GM18907 (cell line): Measurements from ENCODE around the gene OTX2.

ENCODE experiments used
- ATAC-seq: cut with Tn5 transposase; IDR thresholded peaks from one replicate; pipeline ENCODE4 v1.9.1; 2021; ENCODE audit warnings: mild to moderate bottlenecking, moderate library complexity; ENCODE audit not compliant: unreplicated experiment

OTX2 gene

DNA sequence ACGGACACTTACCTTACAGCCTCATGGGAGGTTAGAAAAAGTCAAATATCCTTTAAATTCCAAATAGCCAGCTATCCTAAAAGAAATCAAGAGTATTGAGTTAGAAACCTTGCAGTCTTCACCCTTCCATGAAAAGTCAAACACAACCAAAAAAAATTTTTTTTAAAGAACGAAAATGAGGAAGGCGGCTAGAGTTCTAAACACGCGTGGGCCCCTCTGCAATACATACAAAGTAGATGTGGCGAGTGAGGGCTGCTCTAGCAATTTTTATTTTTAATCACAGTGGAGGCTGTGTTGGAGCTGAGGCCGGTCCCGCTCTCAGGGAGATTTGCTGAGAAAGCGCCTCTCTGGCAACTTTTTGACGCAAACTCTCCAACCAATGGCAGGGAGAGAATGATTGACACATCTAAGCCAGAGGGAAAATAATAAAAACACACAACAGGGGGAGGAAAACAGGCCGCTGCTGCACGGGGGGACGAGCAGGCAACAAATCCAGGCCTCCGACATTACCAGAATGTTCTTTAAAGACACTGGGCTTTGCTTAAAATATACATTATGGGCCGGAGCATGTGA, at the start of gene OTX2:
Gene OTX2, minus strand, starts transcription at position 333 of the 573 bp plus-strand sequence. CDS start 5,023 bp downstream, outside the sequence.
- ATAC-seq = no peak

DNA sequence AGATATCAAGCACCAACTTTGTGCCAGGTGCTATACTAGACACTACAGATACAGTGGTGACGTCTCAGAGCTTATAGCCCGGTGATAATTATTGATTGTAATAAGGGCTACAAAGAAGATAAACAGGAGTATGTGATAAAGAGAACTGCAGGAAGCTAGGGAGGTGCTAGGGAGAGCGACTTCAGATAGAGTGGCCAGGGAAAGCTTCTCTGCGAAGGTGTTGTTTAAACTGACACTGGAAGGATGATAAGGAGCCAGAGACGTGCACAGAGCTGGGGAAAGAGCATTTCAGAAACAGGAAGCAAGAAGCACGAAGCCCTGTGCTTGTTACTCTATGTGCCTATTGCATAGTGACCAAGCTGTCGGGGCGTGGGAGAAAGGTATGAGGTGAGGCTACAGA, 48.1 kb upstream of the OTX2 start:
- no peak for ATAC-seq

DNA sequence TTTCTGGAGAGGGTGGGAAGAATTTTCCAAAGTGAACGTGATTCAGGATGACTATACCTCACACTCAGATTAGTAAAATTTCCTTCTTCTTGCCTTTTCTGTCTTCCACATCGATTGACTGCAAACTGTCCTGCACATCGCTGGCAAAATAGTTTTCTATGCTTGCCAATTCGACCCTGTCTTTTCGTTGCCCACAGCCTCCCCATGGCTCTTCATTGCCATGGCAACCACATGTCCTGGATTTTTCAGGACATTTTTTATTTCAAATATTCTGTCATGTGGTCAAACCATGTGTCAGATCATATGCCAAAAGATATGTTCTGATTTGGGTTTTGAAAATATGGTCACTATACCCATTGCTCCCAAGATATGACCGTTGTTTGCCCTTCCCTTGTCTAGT, 46.9 kb upstream of the OTX2 start:
- no peak for ATAC-seq

DNA sequence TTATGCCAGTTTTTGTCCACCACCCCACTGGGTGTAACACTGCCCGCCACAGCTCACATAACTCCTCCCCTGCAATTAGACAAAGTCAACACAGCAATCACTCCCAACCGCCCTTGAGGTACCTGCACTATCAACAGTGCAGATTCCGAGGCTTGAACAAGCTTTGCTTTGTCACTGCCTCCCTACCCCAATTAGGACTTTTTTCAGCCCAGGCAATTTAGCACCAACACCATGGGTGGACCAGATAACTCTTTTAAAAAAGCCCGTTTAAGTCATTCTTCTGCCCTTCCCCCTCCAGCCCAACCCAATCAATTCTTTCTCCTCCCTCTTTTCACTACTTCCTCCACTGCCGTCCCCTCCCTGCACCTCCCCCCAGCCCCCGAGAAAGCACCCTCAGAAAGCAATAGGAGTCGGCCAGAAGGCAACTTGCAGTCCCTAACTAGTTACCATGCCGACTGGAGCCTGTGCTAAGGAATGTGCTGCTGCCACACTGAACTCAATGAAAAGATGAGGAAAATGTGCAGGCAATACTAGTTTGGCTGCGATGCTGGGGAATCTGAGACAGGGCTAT, 45.7 kb upstream of the OTX2 start:
- ATAC-seq = no peak

DNA sequence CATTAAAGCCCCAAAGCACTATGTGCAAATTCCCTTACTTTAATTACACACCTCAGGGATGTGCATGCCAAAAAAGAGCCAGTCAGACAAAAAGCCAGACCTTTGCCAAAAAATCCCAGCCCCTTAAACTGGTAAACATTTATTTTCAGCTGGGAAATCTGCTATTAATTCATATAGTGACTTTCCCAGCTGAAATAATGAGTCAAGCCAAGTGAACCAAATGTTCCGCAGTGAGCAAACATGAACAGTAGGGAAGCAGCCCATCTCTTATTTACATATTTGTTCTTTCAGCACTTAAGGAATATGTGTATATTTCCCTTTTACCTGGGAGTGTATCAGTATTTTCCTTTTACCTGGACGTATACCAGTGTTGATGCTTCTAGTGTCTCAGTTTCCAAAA, 44.0 kb upstream of the OTX2 start:
- ATAC-seq = no peak

DNA sequence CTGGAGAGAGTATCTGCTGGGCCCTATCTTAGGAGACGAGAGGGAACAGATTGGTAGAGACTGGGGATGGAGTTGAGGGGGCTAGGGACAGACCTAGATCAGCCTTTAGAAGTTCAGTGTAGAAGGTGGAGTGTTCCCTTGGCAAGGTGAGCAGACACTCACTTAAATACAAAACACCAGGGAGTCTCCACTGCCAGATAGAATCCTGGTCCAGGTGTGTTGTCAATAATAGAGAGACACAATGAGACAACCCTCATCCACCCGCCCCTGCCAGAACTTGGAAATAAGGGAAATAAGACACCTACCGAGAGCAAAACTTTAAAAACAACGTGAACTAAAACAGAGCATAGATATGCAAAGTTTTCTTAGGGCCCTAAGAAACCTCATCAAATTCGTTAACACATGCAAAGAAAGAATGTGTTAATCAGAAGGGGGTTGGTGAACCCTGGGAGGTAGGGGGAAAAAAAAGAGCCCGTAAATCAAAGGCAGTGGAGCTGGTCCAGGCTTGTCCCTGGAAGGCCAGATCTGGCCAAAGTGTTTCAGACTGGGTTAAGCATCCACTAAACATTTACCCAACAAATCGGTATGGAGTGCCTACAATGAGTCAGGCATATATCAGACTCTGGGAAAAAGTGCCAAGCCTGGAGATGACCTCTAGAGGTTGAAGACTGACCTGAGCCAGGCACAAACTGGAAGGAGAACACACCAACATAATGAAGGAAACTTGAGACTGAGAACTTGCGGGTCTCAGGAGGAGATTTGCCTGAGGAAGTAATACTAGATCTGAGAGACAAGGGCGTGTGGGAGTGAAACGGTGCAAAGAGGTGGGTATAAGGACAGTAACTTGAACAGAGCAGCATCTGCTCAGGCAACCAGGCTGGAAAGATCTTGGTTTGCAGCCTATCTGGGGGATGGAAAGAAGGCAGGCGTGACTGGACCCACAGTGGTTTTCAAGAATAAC, 37.0 kb upstream of the OTX2 start:
- ATAC-seq = no peak

DNA sequence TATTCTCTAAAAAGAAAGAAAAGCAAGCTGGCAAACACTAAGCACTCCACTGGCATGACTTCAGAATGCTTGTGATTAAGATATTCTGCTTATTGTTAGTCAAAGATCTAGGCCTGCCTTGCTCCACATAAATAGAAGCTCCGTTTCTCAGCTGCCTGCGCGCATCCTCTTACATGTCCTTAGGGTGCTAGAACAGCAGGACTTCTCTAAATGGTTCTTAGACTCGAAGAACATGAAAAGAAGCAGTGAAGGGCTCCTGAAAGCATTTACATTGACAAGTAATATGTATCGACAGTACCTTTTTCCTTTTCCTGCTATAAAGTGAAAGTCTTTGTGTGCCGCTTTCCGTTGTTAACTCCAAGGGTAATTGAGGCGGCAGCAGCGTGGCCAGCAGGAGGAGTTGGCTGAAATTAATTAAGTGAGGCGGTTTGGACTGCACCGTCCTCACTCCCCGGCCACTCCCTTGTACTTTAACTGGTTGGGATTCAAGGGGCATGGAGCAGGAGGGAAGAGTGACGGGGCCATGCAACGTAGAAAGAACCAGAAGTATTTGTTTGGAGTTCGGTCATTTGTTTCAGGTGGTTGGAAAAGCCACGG, 34.2 kb upstream of the OTX2 start:
- ATAC-seq = no peak

DNA sequence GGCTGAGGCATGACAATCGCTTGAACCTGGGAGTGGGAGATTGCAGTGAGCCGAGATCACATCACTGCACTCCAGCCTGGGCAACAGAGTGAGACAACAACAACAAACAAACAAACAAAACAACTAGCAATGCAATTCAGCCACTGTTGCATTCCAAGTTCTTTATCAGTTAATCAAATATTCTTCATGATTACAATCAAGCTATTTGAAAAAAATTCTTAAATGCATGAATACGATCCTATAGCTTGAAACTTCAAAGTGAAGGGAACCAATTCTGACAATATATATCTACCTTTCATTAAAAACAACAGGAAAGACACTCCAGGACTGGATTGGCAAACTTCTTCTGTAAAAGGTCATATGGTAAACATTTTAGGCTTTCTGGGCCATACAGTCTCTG, 31.3 kb upstream of the OTX2 start:
- ATAC-seq = no peak

DNA sequence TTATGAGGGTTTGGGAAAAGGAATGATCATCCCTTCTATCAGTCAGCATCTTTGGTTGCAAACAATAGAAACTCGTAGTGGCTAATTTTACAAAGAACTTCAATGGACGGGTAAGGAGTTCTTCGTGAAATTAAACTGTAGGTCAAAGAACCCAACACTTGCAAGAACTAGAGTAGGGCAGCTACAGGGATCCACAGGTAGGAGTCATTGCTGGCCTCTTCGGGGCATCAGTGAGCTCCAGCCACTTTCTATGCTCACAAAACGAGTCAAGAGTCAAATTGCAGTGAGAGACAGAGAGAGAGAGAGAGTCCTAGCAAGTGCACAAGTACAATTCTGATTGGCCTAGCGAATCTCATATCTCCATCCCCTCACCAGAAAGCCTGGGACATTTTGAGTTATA, 29.9 kb upstream of the OTX2 start:
- no peak for ATAC-seq

DNA sequence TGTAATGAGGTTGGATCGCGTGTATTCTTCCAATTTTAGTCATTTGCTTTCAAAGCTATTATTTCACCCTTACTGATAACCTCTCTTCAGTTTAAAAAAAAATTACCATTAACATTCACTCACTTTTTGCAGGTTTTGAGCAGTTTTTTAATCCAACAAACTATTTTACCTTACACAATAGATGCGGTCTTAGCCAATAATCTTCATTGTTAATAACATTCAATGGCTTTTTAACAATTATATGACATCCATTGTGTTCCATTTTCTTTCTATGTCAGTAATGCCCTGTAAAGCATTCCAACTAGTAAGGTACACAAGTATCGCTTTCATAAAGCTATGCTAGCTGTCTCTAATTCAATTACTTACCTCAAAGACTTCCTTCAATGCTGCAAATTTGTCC, 18.9 kb upstream of the OTX2 start:
- no peak for ATAC-seq

DNA sequence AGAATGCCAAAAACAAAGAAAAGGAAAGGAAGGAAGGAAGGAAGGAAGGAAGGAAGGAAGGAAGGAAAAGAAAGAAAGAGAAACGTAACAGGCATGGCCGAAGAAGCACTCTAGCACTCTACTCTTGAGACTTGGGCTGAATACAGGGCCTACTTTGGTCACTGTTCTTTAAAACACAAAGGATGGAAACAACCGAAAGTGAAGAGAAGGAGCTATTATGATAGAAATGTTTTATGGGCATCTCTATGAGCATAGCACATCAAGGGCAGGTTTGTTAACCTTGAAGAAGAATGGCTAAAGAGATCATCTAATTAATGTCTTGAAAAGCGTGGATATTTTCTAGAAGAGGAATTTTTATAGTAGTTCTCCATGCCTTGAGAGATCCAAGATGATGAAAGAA, 15.9 kb upstream of the OTX2 start:
- ATAC-seq = no peak

DNA sequence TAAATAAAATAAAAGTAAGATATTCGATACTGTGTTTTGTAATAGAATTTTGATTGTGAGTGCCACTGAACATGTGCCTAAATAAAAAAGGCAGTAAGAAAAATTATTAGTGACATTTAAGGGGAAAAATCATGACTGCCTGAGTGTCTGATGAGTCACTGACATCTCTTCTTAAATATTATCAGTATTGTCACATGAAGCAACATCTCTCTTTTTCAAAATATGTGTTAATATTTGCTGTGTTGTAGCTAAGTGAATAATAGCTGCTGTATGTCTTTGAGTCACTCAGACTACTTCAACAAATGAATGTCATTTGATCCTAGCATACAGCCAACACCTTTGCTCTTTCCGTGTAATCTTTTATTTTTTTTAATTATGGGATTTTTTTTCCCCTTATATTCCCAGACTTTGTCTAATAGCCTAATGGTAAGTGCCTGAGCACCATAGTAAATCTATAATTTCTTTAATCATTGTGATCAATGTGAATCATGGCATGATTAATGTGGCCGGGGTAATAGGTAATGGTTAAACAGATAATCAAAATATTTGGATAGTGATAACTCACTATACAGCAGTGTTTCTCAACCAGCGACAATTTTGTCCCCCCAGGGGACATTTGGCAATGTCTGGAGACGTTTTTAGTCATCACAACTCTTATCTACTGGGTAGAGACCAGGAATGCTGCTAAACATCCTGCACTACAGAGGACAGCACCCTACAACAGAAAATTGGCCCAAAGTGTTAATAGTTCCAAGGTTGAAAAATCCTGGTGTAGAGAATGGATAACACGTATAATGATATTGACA, 11.7 kb upstream of the OTX2 start:
- no peak for ATAC-seq

DNA sequence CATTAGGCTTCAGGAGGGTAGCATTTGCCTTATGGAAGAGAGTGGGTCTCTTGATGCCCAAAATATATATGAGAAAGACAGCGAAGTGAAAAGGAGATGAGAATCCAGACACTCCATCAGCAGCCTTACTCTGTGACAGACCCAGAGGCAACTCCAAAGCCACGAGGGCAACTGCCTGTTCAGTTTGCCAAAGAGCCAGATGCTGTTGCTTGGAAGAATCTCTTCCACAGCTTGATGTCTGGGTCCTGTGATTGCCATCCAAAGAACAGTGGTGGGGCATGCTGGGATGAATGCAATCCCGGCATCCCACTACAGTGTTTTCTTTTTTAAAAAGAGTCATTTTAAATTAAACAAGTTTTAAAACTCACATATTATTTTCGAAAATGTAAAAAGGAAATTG, 10.9 kb upstream of the OTX2 start:
- no peak for ATAC-seq

DNA sequence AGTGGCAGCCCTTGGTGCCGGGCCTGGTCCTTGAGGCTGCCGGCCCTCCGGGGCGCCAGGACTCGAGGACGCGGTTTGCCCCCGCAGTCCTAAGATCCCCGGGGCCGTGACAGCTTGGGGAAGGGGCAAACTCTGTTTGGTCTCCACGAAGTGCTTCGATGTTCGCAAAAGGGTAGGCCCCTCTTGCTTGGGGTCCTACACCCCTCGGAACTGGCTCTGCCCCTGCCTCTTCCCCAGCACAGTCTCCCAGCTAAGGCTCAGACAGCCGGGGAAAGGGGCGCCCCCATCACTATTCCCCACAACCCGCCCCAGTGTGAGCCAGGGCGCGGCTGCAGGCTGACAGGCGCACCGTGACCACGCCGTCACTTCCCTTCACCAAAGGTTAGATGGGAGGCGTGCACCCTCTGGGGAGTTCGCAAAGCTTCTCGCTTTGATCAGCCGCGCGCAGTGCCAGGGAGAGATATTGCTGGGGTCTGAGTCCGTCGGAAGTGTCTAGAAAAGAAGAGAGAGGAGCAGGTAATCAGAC, 7.2 kb upstream of the OTX2 start:
- ATAC-seq = no peak

DNA sequence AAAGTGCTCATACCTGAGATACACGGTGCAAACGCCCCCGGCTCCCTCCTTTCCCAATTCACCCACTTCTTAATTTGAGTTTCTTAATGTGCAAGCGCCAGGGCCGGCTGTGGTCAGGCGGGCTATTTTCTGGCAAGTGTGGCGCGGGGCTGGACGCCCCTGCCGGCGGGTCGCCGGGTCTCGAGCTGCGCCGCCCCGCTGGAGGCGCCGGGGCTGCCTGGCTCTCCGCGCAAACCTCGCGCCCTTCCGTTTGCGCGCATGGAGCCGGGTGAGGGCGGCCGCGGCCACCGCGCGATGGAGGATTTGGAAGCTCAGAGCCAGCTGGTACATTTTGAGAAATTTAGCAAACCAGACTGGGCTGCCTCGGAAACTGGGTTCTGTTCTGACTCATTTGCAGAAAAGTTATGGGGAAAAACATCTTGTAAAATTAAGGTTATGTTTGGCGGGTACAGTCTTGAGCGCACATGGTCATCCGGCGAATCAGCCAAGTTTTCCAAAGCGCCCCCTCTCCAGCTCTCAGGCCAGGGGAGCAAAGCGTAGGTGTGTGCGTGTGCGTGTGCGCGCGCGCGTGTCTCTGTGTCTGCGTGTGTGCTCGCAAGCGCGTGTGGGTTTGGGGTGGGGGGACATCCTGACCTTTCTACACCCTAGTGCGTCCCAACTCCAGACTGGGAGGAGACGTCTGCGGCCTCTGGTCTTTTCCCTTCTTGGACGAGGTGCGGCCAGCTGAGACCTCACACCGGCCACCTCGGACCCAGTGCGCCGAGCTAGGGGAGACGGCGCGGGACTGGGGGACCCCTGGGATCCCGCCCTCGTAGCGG, 6.5 kb upstream of the OTX2 start:
- ATAC-seq = no peak

DNA sequence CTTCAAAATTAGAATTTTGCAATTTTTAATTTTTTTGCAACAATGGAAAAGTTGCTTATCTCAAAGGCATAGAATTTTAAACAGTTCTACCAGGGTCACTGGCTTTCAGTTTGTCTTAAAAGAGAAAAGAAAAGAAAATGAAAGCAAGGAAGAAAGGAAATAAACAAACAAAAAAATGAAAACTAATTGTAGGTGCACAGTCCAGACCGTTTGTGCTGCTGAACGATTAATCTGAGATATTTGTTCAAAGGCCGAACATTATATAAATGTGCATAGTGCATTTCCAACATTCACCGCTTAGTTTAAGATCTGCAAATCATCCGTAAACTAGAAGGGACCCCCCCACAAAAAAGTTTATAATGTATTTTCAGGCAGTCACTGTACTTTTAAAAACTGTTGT, 5.5 kb upstream of the OTX2 start:
- ATAC-seq = no peak

DNA sequence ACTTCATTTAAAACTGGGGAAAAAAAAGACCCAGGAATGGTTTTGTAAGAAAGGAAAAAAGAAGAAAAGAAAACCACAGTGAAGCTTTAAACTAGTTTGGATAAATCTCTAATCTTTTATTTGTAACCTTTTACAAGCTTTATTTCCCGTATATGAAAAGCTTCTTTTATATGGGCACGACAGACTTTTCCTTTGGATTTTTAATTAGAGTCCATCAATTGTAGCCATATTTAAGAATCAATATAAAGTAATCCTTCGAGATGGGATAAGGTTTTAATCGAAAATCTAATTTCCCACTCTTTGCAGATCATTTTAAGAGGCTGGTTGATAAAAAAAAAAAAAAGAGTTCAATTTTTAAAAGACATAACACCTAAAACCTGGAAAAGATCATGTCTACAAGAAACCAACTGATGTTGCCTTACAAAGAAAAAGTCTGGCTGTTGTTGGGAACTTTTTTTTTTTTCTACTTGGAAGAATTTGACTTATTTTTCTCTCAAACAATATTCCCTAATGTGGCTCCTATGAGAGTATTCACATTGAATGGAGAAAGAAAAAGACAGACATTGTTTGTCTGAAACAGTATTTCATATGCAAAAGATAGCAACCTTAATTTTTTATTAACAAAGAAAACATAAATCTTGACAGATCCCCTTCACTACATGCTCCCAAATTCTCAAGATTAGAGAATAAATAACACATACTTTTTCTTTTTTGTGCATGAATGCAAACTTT, 4.9 kb upstream of the OTX2 start:
- ATAC-seq = no peak

DNA sequence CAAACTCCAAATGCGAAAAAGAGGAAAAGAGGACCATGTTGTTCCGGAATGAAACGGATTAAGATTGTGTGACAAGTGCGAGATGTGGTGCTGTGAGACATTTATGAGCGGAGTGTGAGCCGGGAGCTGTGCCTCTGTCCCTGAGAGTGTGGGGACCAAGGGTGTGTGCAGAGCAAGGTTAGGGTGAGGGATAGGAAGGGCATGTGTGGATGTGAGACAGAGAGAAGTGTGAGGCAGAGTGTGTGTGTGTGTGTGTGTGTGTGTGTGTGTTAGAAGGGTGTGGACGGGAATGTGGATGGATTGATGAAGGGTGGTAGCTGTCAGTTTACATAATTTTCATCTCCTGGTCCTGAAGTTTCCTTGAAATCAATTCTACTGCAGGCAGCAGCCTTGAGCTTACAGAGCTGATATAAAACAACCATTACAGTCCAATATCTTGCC, 4.3 kb upstream of the OTX2 start:
- ATAC-seq = no peak

DNA sequence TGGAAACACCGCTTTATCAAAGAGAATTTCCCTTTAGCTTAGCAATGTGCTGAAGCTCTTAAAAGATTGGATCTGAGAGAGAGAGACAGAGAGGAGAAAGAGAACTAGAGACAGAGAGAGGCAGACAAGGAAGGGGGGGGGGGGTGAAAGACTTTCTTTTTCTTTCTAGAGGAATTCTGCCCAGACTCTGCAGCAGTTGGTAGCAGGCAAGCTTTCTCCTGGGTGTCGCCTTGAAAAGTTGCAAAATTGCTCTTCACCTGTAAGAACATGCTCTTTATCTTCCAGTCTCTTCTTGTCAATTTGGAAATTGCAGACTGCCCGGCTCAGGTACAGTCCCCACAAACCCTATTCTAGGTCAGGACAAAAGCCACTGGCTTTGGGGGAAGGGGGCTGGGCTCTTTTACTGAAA, 2.9 kb upstream of the OTX2 start:
- ATAC-seq = no peak
